GM18505 (cell line): Measurements from ENCODE around the gene DNM2.

Source experiments
- ATAC-seq: cut with Tn5 transposase; IDR thresholded peaks from one replicate; pipeline ENCODE4 v1.9.1; 2021; ENCODE audit not compliant: unreplicated experiment
- POLR2A ChIP-seq: IDR thresholded peaks from 4 replicates; pipeline ENCODE4 v1.6.1; 2011; ENCODE audit warnings: borderline replicate concordance; ENCODE audit not compliant: insufficient read depth, insufficient read length; ENCODE audit errors: extremely low read depth

The DNM2 gene

DNA sequence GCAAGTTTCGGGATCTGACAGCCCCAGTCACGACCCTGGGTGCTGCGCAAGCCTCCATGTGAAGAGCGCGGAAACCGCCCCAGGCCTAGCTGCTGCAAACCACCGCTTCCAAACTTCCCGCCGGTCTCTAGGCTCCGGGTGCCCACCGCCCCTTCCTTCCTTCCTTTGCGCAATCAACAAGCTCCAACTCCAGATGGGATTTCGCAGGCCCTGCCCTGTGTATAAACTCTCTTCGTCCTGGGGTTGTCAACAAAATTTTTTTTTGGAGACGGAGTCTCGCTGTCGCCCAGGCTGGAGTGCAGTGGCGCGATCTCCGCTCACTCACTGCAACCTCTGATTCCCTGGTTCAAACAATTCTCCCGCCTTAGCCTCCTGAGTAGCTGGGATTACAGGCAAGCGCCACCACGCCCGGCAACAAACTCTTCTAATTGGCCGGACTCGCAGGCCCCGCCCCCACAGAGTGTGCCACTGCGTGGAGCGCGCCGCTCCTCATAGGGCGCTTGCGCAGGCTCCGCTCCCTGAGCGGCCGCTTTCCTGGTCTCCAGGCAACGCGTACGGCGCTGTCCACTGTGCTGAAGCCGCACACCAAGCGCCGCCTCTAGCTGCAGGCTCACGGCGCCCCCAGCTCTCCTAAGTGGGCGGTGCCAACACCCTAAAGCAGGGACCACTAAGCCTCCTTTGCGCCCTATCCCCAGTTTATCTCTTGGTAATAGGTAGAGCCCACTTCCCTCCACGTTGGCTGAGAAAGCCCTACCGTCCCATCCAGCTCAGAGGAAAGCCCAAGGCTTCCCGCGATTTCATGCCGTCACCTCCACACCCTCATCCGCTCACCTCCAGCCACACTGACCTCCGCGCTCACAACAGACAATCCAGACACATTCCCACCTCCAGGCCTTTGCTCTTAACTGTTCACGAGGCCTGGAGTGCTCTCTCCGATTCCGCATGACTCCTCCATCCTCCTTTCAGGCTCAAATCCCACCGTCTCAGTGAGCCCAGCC is 22.2 kb upstream of the DNM2 start:
- ATAC-seq: peak; percentile 76
- no peak for TF ChIP-seq POLR2A

DNA sequence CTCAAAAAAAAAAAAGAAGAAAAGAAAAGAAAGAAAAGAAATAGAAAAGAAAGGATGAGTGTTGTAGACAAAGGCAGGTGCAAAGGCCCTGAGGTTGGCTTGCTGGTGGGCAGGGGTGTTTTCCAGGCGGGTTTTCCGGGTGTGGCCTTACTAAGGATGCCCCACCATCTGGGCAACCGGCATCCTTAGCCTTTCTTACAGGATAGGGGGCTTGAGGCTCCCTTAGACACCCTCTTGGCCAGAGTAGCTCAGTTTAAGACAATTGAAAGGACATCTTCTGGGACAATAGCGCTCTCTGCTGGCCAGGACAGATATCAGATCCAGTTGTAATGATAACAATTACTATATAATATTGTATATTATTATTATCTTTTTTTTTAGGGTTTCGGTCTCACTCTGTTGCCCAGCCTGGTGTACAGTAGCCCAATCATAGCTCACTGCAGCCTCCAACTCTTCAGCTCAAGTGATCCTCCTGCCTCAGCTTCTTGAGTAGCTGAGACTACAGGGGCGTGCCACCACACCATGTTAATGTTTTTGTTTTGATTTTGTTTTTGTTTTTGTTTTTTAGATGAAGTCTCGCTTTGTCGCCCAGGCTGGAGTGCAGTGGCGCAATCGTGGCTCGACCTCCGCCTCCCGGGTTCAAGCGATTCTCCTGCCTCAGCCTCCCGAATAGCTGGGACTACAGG is 18.1 kb upstream of the DNM2 start:
- no peak for ATAC-seq
- no peak for TF ChIP-seq POLR2A

DNA sequence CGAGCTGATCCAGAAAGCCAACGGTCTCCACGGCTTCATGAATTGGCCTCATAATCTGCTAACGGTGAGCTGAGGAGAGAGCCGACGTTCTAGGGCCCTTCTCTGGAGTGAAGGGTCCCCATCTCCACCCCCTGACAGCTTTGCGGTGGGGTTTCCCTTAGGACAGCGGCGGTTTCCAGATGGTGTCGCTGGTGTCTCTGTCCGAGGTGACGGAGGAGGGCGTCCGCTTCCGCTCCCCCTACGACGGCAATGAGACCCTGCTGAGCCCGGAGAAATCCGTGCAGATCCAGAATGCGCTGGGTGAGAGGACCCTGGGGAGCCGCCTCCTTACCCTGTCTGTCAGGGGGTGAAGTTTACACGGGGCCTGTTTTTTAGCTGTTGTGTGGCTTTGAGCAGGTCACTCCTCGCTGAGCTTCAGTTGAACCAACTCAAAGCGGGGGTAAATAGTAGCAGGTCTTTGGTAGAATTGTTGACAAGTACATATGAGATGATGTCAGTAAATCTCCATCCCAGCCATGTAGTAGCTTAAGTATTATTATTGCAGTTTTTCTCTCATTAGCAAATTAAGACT is 15.8 kb upstream of the DNM2 start:
- no peak for TF ChIP-seq POLR2A
- ATAC-seq: peak; percentile 32

DNA sequence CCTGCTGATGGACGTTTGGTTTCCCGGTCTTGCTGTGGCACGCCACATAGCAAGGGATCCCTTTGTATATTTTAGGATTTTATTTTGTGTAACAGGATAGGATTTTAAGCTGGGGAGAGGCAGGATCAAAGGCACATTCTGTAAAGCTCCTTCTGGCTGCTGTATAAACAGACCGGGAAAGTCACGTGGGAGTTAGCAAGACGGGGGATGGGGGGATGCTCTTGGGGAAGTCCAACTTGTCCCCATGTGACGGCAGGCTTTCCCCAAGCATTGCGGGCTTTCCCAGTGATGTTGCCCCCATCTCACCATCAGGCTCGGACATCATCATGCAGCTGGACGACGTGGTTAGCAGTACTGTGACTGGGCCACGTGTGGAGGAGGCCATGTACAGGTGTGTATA is 10.9 kb upstream of the DNM2 start:
- no peak for ATAC-seq
- no peak for TF ChIP-seq POLR2A

DNA sequence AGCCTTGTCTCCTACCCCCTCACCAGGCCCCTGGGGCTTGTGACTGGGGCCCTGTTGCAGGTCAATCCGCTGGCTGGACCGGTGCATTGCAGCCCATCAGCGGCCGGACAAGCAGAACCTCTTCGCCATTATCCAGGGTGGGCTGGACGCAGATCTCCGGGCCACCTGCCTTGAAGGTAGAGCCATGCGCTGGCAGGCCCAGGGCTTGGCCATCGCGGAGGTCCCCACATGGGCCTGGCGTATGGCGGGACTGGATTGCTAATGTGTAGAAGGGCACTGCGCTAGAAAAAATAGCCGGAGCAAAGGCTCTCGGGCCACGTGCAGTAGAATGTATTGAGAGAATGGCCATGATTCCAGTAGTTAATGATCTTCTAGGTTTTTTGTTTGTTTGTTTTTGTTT is 10.4 kb upstream of the DNM2 start:
- TF ChIP-seq POLR2A: no peak
- ATAC-seq: no peak

DNA sequence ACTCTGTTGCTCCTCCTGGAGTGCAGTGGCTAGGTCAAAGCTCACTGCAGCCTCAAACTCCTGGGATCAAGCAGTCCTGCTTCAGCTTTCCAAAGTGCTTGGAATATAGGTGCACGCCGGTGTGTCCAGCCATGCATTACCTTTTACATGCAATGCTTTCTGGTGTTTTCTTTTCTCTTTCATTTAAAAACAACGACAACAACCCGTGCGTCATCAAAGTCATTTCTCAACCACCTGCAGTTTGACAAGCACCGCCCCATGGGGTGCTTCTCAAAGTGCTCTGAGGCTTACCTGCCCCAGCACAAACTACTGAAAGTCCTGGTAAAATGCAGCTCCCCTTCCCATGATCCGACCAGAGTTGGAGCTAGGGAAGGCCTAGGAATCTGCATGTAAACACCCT is 9.6 kb upstream of the DNM2 start:
- TF ChIP-seq POLR2A: no peak
- ATAC-seq: no peak

DNA sequence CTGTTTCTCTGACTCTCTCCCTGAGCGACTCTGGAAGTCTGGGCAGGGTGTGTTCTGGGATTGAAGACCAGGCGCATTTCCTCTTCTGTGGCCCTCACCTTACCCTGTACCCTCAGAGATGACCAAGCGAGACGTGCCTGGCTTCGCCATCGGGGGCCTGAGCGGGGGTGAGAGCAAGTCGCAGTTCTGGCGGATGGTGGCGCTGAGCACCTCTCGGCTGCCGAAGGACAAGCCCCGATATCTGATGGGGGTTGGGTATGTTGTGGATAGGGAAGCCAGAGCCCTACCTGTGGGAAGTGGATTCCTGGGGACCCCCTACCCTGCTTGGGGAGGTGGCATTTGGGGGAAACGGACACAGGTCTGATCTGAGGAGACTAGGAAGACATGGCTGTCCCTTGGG is 5.8 kb upstream of the DNM2 start:
- no peak for TF ChIP-seq POLR2A
- no peak for ATAC-seq

DNA sequence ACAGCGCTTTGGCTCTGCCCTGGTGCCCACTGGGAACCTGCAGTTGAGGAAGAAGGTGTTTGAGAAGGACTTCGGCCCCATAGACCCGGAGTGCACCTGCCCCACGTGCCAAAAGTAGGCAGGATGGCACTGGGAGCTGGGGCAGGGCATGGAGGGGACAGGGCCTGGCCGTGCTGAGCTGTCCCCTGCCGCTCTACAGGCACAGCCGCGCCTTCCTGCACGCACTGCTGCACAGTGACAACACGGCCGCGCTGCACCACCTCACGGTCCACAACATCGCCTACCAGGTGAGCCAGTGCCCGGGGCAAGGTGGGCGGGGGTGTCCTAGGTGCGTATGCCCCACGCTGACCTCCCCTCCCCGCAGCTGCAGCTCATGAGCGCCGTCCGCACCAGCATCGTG is 5.1 kb upstream of the DNM2 start:
- no peak for ATAC-seq
- no peak for TF ChIP-seq POLR2A

DNA sequence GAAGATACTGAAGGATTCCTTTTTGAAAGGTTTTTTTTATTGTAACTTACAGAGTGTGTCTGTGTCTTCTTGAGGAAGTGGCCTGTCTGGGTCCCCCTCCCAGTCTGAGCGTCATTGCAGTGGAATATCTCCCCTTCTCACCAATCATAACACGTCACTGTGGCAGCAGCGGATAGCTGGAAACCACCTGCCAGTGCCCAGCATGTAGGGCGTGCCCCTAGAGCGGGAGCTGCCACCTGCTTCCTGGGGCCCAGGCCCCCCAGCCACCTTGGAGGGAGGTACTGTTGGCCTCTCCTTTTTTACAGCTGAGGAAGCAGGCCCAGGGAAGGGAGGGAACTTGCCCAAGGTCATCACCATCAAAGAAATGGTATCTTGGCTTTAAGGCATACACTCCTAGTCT is 4.6 kb upstream of the DNM2 start:
- no peak for ATAC-seq
- no peak for TF ChIP-seq POLR2A

DNA sequence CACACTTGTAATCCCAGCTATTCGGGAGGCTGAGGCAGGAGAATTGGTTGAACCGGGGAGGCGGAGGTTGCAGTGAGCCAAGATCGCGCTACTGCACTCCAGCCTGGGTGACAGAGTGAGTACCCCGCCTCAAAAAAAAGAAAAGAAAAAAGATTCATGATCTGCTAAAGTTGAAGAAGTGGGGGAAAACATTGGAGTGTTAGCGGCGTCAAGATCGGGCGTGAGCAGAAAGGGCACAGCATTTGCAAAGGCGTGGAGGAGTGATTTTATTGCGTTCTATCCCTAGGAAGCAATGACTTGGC is 874 bp upstream of the DNM2 start:
- ATAC-seq: no peak
- no peak for TF ChIP-seq POLR2A

DNA sequence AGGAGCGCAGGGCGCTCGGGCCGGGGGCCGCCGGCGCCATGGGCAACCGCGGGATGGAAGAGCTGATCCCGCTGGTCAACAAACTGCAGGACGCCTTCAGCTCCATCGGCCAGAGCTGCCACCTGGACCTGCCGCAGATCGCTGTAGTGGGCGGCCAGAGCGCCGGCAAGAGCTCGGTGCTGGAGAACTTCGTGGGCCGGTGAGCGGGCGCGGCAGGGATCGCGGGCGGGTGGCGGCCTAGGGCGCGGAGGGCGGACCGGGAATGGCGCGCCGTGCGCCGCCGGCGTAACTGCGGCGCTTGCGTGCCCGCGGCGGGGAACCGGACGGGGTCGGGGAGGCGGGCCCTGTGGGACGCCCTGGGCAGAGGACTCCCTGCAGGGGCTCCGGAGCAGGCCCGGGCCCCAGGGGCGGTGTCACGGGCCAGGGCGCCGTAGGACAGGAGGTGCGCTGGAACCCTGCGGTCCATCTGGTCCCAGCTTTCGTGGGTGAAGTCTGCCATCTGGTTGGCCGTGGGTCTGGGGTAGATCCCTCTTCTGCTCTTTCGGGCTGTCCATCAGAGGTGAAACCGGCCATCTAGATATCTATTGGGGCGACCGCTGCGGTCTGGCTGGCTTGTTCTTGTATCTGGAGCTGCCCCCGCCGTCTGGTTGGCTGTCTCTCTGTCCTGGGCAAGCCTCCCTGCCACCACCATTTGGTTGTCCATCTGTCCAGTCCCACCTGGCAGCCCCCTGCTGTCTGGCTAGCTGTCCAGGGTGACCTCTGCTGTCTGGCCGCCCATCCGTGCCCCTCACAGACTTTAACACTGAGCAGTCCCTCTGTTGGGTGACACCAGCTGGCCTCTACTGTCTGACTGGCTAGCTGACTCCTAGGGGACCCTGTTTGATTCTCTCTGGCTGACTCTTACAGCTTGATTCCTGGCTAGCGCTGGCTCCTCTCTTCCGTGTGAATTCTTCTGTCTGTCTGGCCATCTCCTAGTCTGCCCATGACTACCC is 622 bp downstream of the DNM2 start:
- TF ChIP-seq POLR2A: peak; percentile 56
- peak; percentile 21 for ATAC-seq

DNA sequence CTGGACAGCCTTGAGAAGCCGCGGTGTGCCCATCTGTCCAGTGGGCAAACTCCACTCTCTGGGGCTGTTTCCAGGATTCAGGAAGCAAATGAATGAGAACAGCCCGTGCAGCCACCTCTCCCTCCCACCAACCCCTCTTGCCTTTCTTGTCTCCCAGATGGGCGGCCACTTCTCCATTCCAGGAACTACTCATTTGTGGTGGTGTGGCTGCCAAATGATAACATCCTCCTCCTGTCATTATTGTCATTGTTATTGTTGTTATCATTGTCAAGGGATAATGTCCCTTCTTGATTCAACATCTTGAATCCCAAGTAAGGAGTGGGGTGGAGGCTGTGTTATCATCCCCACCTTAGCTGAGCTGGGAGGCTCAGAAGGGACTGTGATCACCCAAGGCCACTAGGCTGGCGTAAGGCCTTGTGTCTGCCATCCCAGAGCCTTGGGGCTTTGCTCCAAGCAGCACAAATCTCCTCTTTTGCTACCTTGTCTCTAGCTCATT is 1.6 kb downstream of the DNM2 start:
- no peak for TF ChIP-seq POLR2A
- ATAC-seq: no peak

DNA sequence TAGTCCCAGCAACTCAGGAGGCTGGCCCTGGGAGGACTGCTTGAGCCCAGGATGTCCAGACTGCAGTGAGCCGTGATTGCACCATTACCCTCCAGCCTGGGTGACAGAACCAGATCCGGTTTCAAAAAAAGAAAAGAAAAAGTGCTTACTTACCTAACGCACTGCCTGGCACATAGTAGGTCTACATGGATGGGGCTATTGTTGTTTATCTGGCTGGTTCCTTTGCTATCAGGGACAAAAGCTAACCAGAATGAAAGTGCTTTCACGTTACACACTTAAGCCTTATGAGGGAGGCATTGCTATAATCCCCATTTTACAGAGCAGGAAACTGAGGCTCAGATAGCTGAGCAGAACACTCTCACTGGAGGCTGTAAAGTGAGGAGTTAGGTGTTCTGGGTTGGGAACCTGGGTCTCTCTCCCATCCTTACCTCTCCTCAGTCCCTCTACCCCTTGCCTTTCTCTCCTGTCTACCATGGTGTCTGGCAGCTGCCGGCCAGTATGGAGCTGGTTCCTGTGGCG is 2.8 kb downstream of the DNM2 start:
- no peak for ATAC-seq
- no peak for TF ChIP-seq POLR2A

DNA sequence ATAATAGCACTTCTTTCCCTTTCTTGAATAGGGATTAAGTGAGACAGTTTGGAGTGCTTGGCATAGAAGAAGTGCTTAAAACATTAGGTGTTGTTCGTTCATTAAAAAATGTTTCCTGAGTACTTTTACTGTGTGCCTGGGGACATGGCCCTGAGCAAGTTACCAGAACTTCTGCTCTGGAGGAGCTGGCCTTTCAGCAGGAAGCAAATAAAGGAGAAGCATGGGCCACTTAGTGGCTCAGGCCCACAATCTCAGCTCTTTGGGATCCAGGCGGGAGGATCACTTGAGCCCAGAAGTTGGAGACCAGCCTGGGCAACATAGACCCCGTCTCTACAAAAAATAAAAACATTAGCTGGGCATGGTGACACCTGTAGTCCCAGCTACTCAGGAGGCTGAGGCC is 5.7 kb downstream of the DNM2 start:
- no peak for ATAC-seq
- TF ChIP-seq POLR2A: no peak
